GM12875 (cell line): ENCODE results near the gene FLT1.

Experiments
- H3K4me3 ChIP-seq: one replicate; pipeline ENCODE4 v1.5.1; 2011; ENCODE audit warnings: low read depth, low read length, control low read depth
- TF ChIP-seq, protein P1 (sequence below): IDR thresholded peaks from 2 replicates; pipeline ENCODE4 v1.5.1; 2011; ENCODE audit warnings: low read depth, mild to moderate bottlenecking, control low read depth, inconsistent platforms, low read length, moderate library complexity, borderline replicate concordance; ENCODE audit not compliant: insufficient read depth

FLT1 gene

DNA sequence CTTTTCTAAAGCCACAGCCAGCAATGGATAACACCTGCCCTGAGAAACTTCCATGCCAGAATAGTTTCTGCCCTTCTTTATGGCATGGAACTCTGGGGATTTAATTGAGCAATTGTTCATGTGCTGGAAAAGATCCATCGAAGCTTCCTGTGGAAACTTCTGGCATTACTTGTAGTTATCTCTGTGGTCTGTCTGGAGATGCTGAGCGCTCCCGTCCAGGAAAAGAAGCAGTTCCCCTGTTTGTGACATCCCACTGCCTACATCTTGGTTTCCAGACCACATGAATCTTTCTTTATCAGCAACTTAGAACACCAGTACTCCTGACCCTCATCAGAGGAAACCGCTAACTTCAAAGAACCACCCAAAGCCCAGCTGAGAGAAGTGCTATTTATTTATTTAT lies 24.6 kb downstream of the FLT1 start:
- no peak overlapping the region for H3K4me3 ChIP-seq
- TF ChIP-seq, protein P1, sequence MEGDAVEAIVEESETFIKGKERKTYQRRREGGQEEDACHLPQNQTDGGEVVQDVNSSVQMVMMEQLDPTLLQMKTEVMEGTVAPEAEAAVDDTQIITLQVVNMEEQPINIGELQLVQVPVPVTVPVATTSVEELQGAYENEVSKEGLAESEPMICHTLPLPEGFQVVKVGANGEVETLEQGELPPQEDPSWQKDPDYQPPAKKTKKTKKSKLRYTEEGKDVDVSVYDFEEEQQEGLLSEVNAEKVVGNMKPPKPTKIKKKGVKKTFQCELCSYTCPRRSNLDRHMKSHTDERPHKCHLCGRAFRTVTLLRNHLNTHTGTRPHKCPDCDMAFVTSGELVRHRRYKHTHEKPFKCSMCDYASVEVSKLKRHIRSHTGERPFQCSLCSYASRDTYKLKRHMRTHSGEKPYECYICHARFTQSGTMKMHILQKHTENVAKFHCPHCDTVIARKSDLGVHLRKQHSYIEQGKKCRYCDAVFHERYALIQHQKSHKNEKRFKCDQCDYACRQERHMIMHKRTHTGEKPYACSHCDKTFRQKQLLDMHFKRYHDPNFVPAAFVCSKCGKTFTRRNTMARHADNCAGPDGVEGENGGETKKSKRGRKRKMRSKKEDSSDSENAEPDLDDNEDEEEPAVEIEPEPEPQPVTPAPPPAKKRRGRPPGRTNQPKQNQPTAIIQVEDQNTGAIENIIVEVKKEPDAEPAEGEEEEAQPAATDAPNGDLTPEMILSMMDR: no peak

DNA sequence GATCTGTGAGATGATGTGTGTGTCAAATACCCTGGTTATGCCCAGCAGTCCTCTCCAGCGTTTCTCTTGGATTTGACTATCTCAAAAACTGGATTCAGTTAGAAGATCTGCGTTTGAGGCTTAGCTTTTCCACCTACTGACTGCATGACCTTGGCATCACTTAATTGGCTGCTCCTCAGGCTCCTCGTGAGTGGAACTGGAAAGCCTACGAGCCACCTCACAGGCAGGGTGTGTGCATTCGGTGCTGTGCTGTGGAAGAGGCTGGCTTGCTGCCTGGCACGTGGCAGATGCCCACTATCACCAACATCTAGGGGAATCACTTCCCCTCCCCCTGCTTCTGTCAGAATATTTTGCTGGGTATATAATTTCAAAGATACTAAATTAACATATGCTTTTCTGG lies 25.6 kb downstream of the FLT1 start:
- H3K4me3 ChIP-seq: no peak overlapping the region
- TF ChIP-seq, protein P1: no peak

DNA sequence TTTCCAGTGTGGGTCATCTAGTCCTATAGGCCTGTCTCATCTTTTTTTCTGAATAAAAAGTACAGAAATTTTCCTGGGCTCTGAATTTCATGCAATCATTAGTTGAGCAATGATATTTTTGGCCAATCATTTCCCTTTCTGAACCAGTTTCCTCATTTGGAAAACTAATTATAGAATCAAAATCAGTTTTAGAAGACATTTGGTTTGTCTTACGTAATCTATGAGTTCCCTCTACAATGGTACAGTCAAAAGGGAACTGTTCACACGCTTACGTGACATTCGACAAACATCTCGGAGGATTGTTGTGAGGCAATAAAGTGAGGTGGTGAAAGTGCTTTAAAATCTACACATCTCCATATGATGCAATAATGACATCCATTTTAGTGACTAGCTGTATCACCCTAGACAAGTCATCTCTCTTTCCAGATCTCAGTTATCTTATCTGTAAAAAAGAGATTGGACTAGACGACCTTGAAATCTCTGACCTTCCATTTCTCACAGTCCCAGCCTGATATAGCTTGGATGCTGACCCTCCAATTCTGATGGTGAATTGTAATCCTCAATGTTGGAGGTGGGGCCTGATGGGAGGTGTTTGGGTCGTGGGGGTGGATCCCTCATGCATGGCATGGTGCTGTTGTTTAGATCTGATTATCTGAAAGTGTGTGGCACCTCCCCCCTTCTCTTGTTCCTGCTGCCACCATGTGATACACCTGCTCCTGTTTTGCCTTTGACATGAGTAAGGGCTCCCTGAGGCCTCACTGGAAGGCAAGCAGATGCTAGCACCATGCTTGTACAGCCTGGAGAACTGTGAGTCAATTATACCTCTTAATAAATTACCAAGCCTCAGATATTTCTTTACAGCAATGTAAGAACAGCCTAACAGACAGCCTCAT lies 26.7 kb downstream of the FLT1 start:
- TF ChIP-seq, protein P1: no peak
- H3K4me3 ChIP-seq: no peak overlapping the region

DNA sequence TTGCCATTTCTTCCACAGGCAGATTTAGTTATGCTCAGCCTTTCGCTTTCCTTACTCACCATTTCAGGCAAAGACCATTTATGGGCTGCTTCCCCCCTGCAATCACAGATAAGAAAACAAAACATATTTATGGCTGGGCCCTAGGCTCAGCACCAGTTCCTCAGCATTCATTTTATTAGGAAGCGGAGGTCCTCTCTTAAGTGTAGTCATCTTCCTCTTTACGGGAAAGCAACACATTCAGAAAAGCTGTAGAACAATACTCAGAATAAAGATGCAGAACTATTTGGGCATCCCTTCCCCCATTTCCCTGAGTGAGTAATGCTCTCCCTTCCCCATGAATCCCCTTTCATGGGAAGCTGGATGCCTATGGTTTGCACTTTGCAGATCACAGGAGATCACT lies 27.9 kb downstream of the FLT1 start:
- no peak overlapping the region for H3K4me3 ChIP-seq
- TF ChIP-seq, protein P1: no peak

DNA sequence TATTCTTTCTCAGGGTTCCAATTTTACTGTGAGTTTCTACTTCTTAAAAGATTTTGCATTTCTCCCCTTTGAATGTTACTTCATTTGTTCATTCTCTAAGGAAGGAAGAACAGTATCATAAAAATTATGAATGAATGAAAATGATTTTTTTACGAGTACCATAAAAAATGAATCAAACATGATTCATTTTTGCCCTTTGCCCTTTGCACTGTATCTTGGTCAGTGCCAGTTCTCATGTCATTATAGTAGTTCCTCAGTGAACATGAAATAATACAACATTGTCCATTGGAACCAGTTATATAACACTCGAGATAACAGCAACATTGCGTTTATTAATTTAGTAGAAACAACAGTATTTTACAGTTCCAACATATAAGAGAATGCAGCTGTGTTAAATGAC lies 28.8 kb downstream of the FLT1 start:
- TF ChIP-seq, protein P1: no peak
- H3K4me3 ChIP-seq: no peak overlapping the region

DNA sequence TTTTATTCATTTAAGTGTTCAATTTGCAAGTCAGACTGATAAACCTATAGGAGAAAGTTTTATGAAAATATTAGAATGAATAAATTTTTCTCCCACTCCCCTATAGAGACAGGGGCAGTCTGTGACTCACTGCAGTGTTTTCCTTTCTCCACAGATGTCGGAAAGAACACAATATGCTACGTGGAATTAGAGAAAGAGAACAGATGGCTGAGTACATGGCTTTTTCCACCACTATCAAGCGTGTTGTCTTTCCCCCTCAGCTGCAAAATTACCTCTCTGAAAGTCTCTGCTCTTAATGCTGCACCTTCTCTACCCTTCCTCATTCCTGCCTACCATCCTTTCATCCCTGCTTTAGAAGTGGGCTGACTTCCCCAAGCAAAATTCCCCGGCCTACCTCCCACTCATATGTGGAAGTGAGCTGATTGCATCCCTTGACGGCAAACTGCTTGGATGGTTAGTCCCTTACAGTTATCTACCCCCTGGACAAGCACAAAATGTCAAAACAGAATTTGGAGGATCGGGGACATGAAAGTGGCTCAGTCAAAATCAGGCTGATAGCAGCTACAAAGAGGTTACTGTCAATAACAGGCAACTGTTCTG lies 30.0 kb downstream of the FLT1 start:
- TF ChIP-seq, protein P1: no peak
- no peak overlapping the region for H3K4me3 ChIP-seq

DNA sequence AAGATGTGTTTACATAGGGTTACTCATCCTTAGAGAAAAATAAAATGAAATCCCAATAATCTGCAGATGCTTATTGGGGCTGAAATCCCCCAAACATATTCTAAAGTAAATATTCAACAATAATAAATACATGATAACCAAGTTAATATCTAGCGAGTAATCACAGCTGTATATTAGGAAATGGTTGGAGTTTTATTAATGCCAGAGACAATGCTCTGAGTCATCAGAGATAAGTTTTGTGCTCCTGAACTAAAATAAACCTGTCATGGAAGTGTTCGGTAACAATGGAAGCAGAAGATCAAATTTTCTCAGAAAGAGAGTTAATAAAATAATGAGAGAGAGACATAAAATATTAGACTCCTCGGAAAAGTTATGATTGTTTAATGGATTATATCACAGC lies 31.4 kb downstream of the FLT1 start:
- H3K4me3 ChIP-seq: no peak overlapping the region
- TF ChIP-seq, protein P1: no peak
